Liver (tissue), 9 donors: ENCODE results near the gene PEAR1. TPM values are rescaled to one million over a fixed set of nuclear protein-coding genes. Genes with fewer than 3 reads are reported as not detected.

Experiments
- DNase-seq: peaks from one replicate; pipeline ENCODE4 v3.0.0-alpha.2; 2017; ENCODE audit warnings: low spot score
- H3K27ac ChIP-seq, 2 donors: one replicate each; pipeline ENCODE4 v1.7.0; 2013; ENCODE audit warnings: inconsistent platforms in 2 of 2, low read length in 2 of 2, control low read depth in 1 of 2, low read depth in 1 of 2, mild to moderate bottlenecking in 1 of 2
- H3K27me3 ChIP-seq, 4 donors: one replicate each; pipeline versions ENCODE4 v1.6.1 to v1.7.0; 2013; ENCODE audit warnings: low read length in 3 of 4, inconsistent platforms in 1 of 4, mild to moderate bottlenecking in 1 of 4, moderate library complexity in 1 of 4; ENCODE audit not compliant: control insufficient read depth in 4 of 4, insufficient read depth in 4 of 4
- H3K36me3 ChIP-seq, 4 donors: one replicate each; pipeline versions ENCODE4 v1.6.1 to v1.7.0; 2013; ENCODE audit warnings: low read length in 3 of 4, mild to moderate bottlenecking in 3 of 4, low read depth in 1 of 4, moderate library complexity in 1 of 4; ENCODE audit not compliant: control insufficient read depth in 4 of 4, insufficient read depth in 3 of 4
- H3K4me1 ChIP-seq, 4 donors: one replicate each; pipeline versions ENCODE4 v1.6.1 to v1.7.0; 2013; ENCODE audit warnings: low read length in 3 of 4, mild to moderate bottlenecking in 3 of 4, moderate library complexity in 1 of 4; ENCODE audit not compliant: control insufficient read depth in 4 of 4, insufficient read depth in 4 of 4
- H3K4me3 ChIP-seq, 3 donors: one replicate each; pipeline versions ENCODE4 v1.6.1 to v1.7.0; 2013; ENCODE audit warnings: low read length in 3 of 3, control low read depth in 1 of 3, low read depth in 1 of 3, mild to moderate bottlenecking in 1 of 3
- H3K9ac ChIP-seq, 2 donors: one replicate each; pipeline ENCODE4 v1.7.0; 2013; ENCODE audit warnings: low read length in 2 of 2, mild to moderate bottlenecking in 2 of 2, moderate library complexity in 2 of 2, control low read depth in 1 of 2, low read depth in 1 of 2
- H3K9me3 ChIP-seq, 4 donors: one replicate each; pipeline versions ENCODE4 v1.6.1 to v1.7.0; 2013; ENCODE audit warnings: low read length in 3 of 4; ENCODE audit not compliant: control insufficient read depth in 4 of 4
- EGR1 ChIP-seq, 2 donors: IDR thresholded peaks; 2 replicates each; pipeline ENCODE4 v1.6.1; 2016 to 2018; ENCODE audit warnings: antibody characterized with exemption in 2 of 2, low read depth in 2 of 2
- FOXA1 ChIP-seq: IDR thresholded peaks from 2 replicates; pipeline ENCODE4 v1.6.1; 2016; ENCODE audit warnings: antibody characterized with exemption
- FOXA2 ChIP-seq: IDR thresholded peaks from 2 replicates; pipeline ENCODE4 v1.6.1; 2016; ENCODE audit warnings: antibody characterized with exemption
- GABPA ChIP-seq, 2 donors: IDR thresholded peaks in 1 of 2; conservative IDR thresholded peaks in 1 of 2; 2 replicates each; pipeline ENCODE4 v1.6.1; 2016; ENCODE audit warnings: antibody characterized with exemption in 2 of 2, mild to moderate bottlenecking in 1 of 2, moderate library complexity in 1 of 2
- HNF4A ChIP-seq, 2 donors: conservative IDR thresholded peaks; 2 replicates each; pipeline ENCODE4 v1.6.1; 2016; ENCODE audit warnings: antibody characterized with exemption in 2 of 2, mild to moderate bottlenecking in 2 of 2
- HNF4G ChIP-seq: IDR thresholded peaks from 2 replicates; pipeline ENCODE4 v1.6.1; 2016; ENCODE audit warnings: antibody characterized with exemption
- JUND ChIP-seq, 2 donors: IDR thresholded peaks; 2 replicates each; pipeline ENCODE4 v1.6.1; 2016; ENCODE audit warnings: antibody characterized with exemption in 2 of 2
- NR2F2 ChIP-seq: IDR thresholded peaks from 2 replicates; pipeline ENCODE4 v1.6.1; 2016; ENCODE audit warnings: antibody characterized with exemption
- RAD21 ChIP-seq, 2 donors: IDR thresholded peaks; 2 replicates each; pipeline ENCODE4 v1.6.1; 2016; ENCODE audit warnings: antibody characterized with exemption in 2 of 2, mild to moderate bottlenecking in 2 of 2
- RXRA ChIP-seq, 2 donors: IDR thresholded peaks; 2 replicates each; pipeline ENCODE4 v1.6.1; 2017 to 2018; ENCODE audit warnings: antibody characterized with exemption in 2 of 2, mild to moderate bottlenecking in 1 of 2
- SP1 ChIP-seq: IDR thresholded peaks from 2 replicates; pipeline ENCODE4 v1.6.1; 2018; ENCODE audit warnings: antibody characterized with exemption, mild to moderate bottlenecking
- TAF1 ChIP-seq: conservative IDR thresholded peaks from 2 replicates; pipeline ENCODE4 v1.6.1; 2016; ENCODE audit warnings: antibody characterized with exemption, mild to moderate bottlenecking
- YY1 ChIP-seq: IDR thresholded peaks from 2 replicates; pipeline ENCODE4 v1.6.1; 2016; ENCODE audit warnings: antibody characterized with exemption, mild to moderate bottlenecking
- WGBS: extraction: QIAGEN DNeasy Blood & Tissue Kit; methylation state at CpG from one replicate; pipeline ENCODE4 v1.1.7; 2013; 5-methylcytosine and 5-hydroxymethylcytosine counted together
- polyA plus RNA-seq, 2 donors: library from polyadenylated mRNA; stranded (reverse) in 1 of 2; unstranded in 1 of 2; fragments of 200-250 nt in 1 of 2; fragments of >200 nt in 1 of 2; fragmentation: Nextera tagmentation in 1 of 2; extraction: Ambion mirVana in 1 of 2; gene quantifications; one replicate each; pipeline versions ENCODE4 v1.2.1 to v1.2.3, GENCODE V29; 2013 to 2015
- total RNA-seq, 2 donors: library from RNA; depleted of rRNA; stranded (reverse); fragments of >200 nt; gene quantifications; one replicate each; pipeline ENCODE4 v1.2.3, GENCODE V29; 2014
- TF ChIP-seq, protein P1 (sequence below): IDR thresholded peaks from 2 replicates; pipeline ENCODE4 v1.6.1; 2016; ENCODE audit warnings: antibody characterized with exemption
- TF ChIP-seq, protein P2 (sequence below): IDR thresholded peaks from 2 replicates; pipeline ENCODE4 v1.6.1; 2016; ENCODE audit warnings: antibody characterized with exemption
- TF ChIP-seq, protein P3 (sequence below): IDR thresholded peaks from 2 replicates; pipeline ENCODE4 v1.6.1; 2016; ENCODE audit warnings: antibody characterized with exemption
- TF ChIP-seq, protein P4 (sequence below): fragments of 150-350 bp; IDR thresholded peaks from 2 replicates; pipeline ENCODE4 v1.5.1; 2017; ENCODE audit warnings: improper control_type of control experiment, low read depth, low read length; ENCODE audit not compliant: missing input control
- TF ChIP-seq, protein P5 (sequence below): IDR thresholded peaks from 2 replicates; pipeline ENCODE4 v1.6.1; 2016; ENCODE audit warnings: antibody characterized with exemption, mild to moderate bottlenecking
- donor health status: healthy.
- donor health status: healthy.
- donor health status: healthy.
- donor health status: healthy.
- donor health status: healthy.

PEAR1 gene
- total and polyA plus RNA-seq, 4 donors = 2.1 to 4.4 (median 3.1) TPM

DNA sequence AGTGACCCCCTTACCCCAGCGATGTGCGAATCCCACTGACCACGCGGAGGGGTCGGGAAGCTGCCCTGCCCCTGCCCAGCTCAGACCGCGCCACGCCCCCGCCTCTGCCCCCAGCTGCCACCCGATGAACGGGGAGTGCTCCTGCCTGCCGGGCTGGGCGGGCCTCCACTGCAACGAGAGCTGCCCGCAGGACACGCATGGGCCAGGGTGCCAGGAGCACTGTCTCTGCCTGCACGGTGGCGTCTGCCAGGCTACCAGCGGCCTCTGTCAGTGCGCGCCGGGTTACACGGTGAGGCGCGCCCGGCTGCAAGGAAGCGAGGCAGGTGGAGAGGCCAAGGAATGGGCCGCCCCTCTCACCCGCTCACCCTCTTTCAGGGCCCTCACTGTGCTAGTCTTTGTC is 15.0 kb downstream of the PEAR1 start:
- no peaks in the 10 kb centered on the region for H3K9me3 ChIP-seq
- no peak overlapping the region for H3K4me3 ChIP-seq
- no peak for TF ChIP-seq FOXA1
- TF ChIP-seq, protein P1, sequence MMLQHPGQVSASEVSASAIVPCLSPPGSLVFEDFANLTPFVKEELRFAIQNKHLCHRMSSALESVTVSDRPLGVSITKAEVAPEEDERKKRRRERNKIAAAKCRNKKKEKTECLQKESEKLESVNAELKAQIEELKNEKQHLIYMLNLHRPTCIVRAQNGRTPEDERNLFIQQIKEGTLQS = no peak
- H3K9ac ChIP-seq = no peak overlapping the region
- no peaks in the 10 kb centered on the region for H3K36me3 ChIP-seq
- no peak overlapping the region for H3K27ac ChIP-seq
- peaks cover 0 to 18% (median 1%) of the 10 kb centered on the region in 4 donors for H3K4me1 ChIP-seq
- WGBS = 53% methylated on average over 29 of the region's 29 CpGs
- H3K27me3 ChIP-seq = peaks cover 0 to 3% (median 0%) of the 10 kb centered on the region in 4 donors
- no peak for DNase-seq

DNA sequence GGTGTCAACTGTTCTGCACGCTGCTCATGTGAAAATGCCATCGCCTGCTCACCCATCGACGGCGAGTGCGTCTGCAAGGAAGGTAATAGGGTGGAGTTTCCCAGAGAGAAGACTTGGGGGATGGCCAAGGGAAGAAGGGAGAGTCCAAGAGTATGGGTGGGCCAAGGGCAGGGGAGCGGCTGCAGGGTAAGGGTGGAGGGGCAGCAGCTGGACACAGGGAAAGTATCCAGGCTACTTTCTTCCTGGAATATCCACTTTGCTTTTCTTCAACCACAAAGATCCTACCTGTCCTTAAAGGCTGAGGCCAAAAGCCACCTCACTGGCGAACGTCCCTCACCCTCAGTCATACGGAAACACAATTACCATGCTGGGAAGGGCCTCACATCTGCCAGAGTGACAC is 15.4 kb downstream of the PEAR1 start:
- no peaks in the 10 kb centered on the region for H3K36me3 ChIP-seq
- WGBS = 57% methylated on average over 10 of the region's 10 CpGs
- peaks cover 0 to 16% (median 1%) of the 10 kb centered on the region in 4 donors for H3K4me1 ChIP-seq
- no peak overlapping the region for H3K27ac ChIP-seq
- TF ChIP-seq RAD21 (IDR thresholded peaks at IDR 0.05) = no peak
- TF ChIP-seq, protein P2, sequence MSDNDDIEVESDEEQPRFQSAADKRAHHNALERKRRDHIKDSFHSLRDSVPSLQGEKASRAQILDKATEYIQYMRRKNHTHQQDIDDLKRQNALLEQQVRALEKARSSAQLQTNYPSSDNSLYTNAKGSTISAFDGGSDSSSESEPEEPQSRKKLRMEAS = no peak
- no peaks in the 10 kb centered on the region for H3K9me3 ChIP-seq
- no peak overlapping the region for H3K9ac ChIP-seq
- no peak overlapping the region for H3K4me3 ChIP-seq
- peaks cover 0 to 3% (median 0%) of the 10 kb centered on the region in 4 donors for H3K27me3 ChIP-seq
- no peak for DNase-seq

DNA sequence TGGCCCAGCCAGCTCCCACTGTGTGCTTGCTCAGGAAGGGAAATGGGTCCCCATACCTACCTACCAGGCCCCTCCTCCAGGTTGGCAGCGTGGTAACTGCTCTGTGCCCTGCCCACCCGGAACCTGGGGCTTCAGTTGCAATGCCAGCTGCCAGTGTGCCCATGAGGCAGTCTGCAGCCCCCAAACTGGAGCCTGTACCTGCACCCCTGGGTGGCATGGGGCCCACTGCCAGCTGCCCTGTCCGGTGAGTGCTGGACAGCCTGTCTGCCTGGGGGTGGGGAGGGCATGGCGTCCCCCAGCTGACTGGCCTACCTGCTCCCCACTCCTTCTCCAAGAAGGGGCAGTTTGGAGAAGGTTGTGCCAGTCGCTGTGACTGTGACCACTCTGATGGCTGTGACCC is 16.2 kb downstream of the PEAR1 start:
- H3K36me3 ChIP-seq = no peaks in the 10 kb centered on the region
- peaks cover 0 to 16% (median 1%) of the 10 kb centered on the region in 4 donors for H3K4me1 ChIP-seq
- no peaks in the 10 kb centered on the region for H3K9me3 ChIP-seq
- H3K4me3 ChIP-seq = no peak overlapping the region
- H3K9ac ChIP-seq = no peak overlapping the region
- TF ChIP-seq JUND (IDR thresholded peaks at IDR 0.05) (no peak), EGR1 (IDR thresholded peaks at IDR 0.05; ENCODE audit: low read depth in 2 of 2) (no peak), GABPA (IDR thresholded peaks at IDR 0.05 in 1 of 2, conservative IDR thresholded peaks at IDR 0.05 in 1 of 2) (no peak), FOXA2 (no peak), HNF4G (no peak), FOXA1 (no peak), RAD21 (IDR thresholded peaks at IDR 0.05) (no peak), SP1 (no peak), RXRA (IDR thresholded peaks at IDR 0.05) (no peak), YY1 (no peak), HNF4A (conservative IDR thresholded peaks at IDR 0.05) (no peak), NR2F2 (no peak), TAF1 (no peak)
- TF ChIP-seq, protein P3, sequence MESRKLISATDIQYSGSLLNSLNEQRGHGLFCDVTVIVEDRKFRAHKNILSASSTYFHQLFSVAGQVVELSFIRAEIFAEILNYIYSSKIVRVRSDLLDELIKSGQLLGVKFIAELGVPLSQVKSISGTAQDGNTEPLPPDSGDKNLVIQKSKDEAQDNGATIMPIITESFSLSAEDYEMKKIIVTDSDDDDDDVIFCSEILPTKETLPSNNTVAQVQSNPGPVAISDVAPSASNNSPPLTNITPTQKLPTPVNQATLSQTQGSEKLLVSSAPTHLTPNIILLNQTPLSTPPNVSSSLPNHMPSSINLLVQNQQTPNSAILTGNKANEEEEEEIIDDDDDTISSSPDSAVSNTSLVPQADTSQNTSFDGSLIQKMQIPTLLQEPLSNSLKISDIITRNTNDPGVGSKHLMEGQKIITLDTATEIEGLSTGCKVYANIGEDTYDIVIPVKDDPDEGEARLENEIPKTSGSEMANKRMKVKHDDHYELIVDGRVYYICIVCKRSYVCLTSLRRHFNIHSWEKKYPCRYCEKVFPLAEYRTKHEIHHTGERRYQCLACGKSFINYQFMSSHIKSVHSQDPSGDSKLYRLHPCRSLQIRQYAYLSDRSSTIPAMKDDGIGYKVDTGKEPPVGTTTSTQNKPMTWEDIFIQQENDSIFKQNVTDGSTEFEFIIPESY = no peak
- TF ChIP-seq, protein P4, sequence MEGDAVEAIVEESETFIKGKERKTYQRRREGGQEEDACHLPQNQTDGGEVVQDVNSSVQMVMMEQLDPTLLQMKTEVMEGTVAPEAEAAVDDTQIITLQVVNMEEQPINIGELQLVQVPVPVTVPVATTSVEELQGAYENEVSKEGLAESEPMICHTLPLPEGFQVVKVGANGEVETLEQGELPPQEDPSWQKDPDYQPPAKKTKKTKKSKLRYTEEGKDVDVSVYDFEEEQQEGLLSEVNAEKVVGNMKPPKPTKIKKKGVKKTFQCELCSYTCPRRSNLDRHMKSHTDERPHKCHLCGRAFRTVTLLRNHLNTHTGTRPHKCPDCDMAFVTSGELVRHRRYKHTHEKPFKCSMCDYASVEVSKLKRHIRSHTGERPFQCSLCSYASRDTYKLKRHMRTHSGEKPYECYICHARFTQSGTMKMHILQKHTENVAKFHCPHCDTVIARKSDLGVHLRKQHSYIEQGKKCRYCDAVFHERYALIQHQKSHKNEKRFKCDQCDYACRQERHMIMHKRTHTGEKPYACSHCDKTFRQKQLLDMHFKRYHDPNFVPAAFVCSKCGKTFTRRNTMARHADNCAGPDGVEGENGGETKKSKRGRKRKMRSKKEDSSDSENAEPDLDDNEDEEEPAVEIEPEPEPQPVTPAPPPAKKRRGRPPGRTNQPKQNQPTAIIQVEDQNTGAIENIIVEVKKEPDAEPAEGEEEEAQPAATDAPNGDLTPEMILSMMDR = no peak
- TF ChIP-seq, protein P1 = no peak
- TF ChIP-seq, protein P5, sequence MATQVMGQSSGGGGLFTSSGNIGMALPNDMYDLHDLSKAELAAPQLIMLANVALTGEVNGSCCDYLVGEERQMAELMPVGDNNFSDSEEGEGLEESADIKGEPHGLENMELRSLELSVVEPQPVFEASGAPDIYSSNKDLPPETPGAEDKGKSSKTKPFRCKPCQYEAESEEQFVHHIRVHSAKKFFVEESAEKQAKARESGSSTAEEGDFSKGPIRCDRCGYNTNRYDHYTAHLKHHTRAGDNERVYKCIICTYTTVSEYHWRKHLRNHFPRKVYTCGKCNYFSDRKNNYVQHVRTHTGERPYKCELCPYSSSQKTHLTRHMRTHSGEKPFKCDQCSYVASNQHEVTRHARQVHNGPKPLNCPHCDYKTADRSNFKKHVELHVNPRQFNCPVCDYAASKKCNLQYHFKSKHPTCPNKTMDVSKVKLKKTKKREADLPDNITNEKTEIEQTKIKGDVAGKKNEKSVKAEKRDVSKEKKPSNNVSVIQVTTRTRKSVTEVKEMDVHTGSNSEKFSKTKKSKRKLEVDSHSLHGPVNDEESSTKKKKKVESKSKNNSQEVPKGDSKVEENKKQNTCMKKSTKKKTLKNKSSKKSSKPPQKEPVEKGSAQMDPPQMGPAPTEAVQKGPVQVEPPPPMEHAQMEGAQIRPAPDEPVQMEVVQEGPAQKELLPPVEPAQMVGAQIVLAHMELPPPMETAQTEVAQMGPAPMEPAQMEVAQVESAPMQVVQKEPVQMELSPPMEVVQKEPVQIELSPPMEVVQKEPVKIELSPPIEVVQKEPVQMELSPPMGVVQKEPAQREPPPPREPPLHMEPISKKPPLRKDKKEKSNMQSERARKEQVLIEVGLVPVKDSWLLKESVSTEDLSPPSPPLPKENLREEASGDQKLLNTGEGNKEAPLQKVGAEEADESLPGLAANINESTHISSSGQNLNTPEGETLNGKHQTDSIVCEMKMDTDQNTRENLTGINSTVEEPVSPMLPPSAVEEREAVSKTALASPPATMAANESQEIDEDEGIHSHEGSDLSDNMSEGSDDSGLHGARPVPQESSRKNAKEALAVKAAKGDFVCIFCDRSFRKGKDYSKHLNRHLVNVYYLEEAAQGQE = no peak
- TF ChIP-seq, protein P2 = no peak
- 75% methylated on average over 5 of the region's 5 CpGs for WGBS
- no peak for DNase-seq
- no peak overlapping the region for H3K27ac ChIP-seq
- H3K27me3 ChIP-seq = peaks cover 0 to 3% (median 0%) of the 10 kb centered on the region in 4 donors
